Testis (tissue), 3 donors: ENCODE results near the gene STARD5. TPM values are rescaled to one million over a fixed set of nuclear protein-coding genes. Genes with fewer than 3 reads are reported as not detected.

Source experiments
- DNase-seq: peaks from one replicate; pipeline ENCODE4 v3.0.0-alpha.2; 2019
- H3K27ac ChIP-seq, 2 donors: fragments of 200-600 bp; sonication (generic); one replicate each; pipeline ENCODE4 v1.5.1; 2019
- H3K27me3 ChIP-seq: fragments of 200-600 bp; sonication (generic); one replicate; pipeline ENCODE4 v1.5.1; 2019
- H3K36me3 ChIP-seq: fragments of 200-600 bp; sonication (generic); one replicate; pipeline ENCODE4 v1.5.1; 2017; ENCODE audit warnings: low read depth; ENCODE audit errors: missing control alignments
- H3K4me1 ChIP-seq: fragments of 200-600 bp; sonication (generic); one replicate; pipeline ENCODE4 v1.5.1; 2019
- H3K4me3 ChIP-seq, 2 donors: fragments of 200-600 bp; sonication (generic); one replicate each; pipeline ENCODE4 v1.5.1; 2017 to 2019
- H3K9me3 ChIP-seq: fragments of 200-600 bp; sonication (generic); one replicate; pipeline ENCODE4 v1.5.1; 2017
- CTCF ChIP-seq, 3 experiments: fragments of 450-650 bp in 2 of 3; fragments of 200-600 bp in 1 of 3; sonication (generic) in 1 of 3; IDR thresholded peaks; one replicate each; pipeline ENCODE4 v1.5.1; 2016 to 2019; ENCODE audit warnings: antibody characterized with exemption in 3 of 3, mild to moderate bottlenecking in 2 of 3, moderate library complexity in 1 of 3
- POLR2A ChIP-seq: fragments of 450-650 bp; IDR thresholded peaks from one replicate; pipeline ENCODE4 v1.6.1; 2017; ENCODE audit warnings: antibody characterized with exemption, mild to moderate bottlenecking, moderate library complexity
- WGBS, 2 donors: methylation state at CpG; one replicate each; pipeline ENCODE4 v1.1.5; 2018; 5-methylcytosine and 5-hydroxymethylcytosine counted together
- intact Hi-C: fragments of 100-400 bp; cut with DNase I; formaldehyde crosslinking; loops from one replicate; pipeline ENCODE4 v1.15.1; 2023; ENCODE audit warnings: low total_unique reads
- polyA plus RNA-seq: library from polyadenylated mRNA; stranded (reverse); fragments of 350-450 nt; fragmentation: Illumina TruSeq; extraction: RNeasy Lipid Tissue Mini Kit (QIAGEN cat#74804); gene quantifications from one replicate; pipeline ENCODE4 v1.2.3, GENCODE V29; 2014; ENCODE audit warnings: low read depth, low replicate concordance; ENCODE audit not compliant: insufficient read depth
- total RNA-seq, 2 donors: library from RNA; depleted of rRNA; stranded (reverse); fragments of >200 nt; gene quantifications; one replicate each; pipeline ENCODE4 v1.2.3, GENCODE V29; 2016

STARD5 gene
- total and polyA plus RNA-seq, 3 donors from 2014 or later: 8.7 to 16.2 (median 15.7) TPM

GRCh38 chr15:81347910-81348309 lies 24.0 kb upstream of the STARD5 start:
- Histone ChIP-seq H3K4me1 (no peaks in the 10 kb centered on the region), H3K27ac (no peak overlapping the region), H3K4me3 (no peak overlapping the region), H3K36me3 (no peaks in the 10 kb centered on the region), H3K27me3 (no peaks in the 10 kb centered on the region), H3K9me3 (no peaks in the 10 kb centered on the region)
- no peak for DNase-seq
- 91 to 94% methylated on average over 4 of the region's 4 CpGs for WGBS, 2 donors
- intact Hi-C loops: no loop called here
- TF ChIP-seq CTCF (IDR thresholded peaks at IDR 0.05) (no peak), POLR2A (no peak)

- DNase-seq: no peak
- no peaks in the 10 kb centered on the region for H3K9me3 ChIP-seq
- H3K4me3 ChIP-seq: no peak overlapping the region
- TF ChIP-seq CTCF (IDR thresholded peaks at IDR 0.05) (no peak), POLR2A (no peak)
- no peak overlapping the region for H3K27ac ChIP-seq
- WGBS, 2 donors: 88 to 89% methylated on average over 2 of the region's 2 CpGs
- H3K4me1 ChIP-seq: no peaks in the 10 kb centered on the region
- intact Hi-C loops: no loop called here
- H3K36me3 ChIP-seq: no peaks in the 10 kb centered on the region
- no peaks in the 10 kb centered on the region for H3K27me3 ChIP-seq
Measured at GRCh38 chr15:81346611-81347010, 22.7 kb upstream of the STARD5 start.

- H3K36me3 ChIP-seq: no peaks in the 10 kb centered on the region
- no peak overlapping the region for H3K4me3 ChIP-seq
- no peak for DNase-seq
- 95 to 96% methylated on average over 4 of the region's 4 CpGs for WGBS, 2 donors
- H3K9me3 ChIP-seq: no peaks in the 10 kb centered on the region
- H3K4me1 ChIP-seq: peaks cover 3% of the 10 kb centered on the region
- TF ChIP-seq POLR2A: no peak
- no peak for TF ChIP-seq CTCF (IDR thresholded peaks at IDR 0.05)
- no peak overlapping the region for H3K27ac ChIP-seq
- H3K27me3 ChIP-seq: no peaks in the 10 kb centered on the region
- intact Hi-C loops: no loop called here
Measured at GRCh38 chr15:81343371-81343770, 19.4 kb upstream of the STARD5 start.

GRCh38 chr15:81341351-81341750 lies 17.4 kb upstream of the STARD5 start:
- TF ChIP-seq CTCF (IDR thresholded peaks at IDR 0.05) (no peak), POLR2A (no peak)
- H3K9me3 ChIP-seq: no peaks in the 10 kb centered on the region
- H3K27me3 ChIP-seq: no peaks in the 10 kb centered on the region
- 92 to 99% methylated on average over 4 of the region's 4 CpGs for WGBS, 2 donors
- intact Hi-C loops: no loop called here
- no peak overlapping the region for H3K27ac ChIP-seq
- peaks cover 18% of the 10 kb centered on the region for H3K4me1 ChIP-seq
- H3K36me3 ChIP-seq: no peaks in the 10 kb centered on the region
- DNase-seq: no peak
- H3K4me3 ChIP-seq: no peak overlapping the region

GRCh38 chr15:81339851-81340250 lies 15.9 kb upstream of the STARD5 start:
- Histone ChIP-seq H3K27me3 (no peaks in the 10 kb centered on the region), H3K36me3 (no peaks in the 10 kb centered on the region), H3K4me1 (peaks cover 27% of the 10 kb centered on the region), H3K9me3 (no peaks in the 10 kb centered on the region), H3K4me3 (no peak overlapping the region), H3K27ac (no peak overlapping the region)
- DNase-seq: no peak
- WGBS, 2 donors: 72 to 82% methylated on average over 4 of the region's 4 CpGs
- intact Hi-C loops: loop anchor here (10.0 kb wide), 1 partner anchor 65 kb away; no protein-coding TSS in a partner anchor
- TF ChIP-seq POLR2A (no peak), CTCF (IDR thresholded peaks at IDR 0.05) (no peak)
